Smooth muscle cell (in vitro differentiated cells): ENCODE results near the gene DAPK3. TPM values are rescaled to one million over a fixed set of nuclear protein-coding genes. Genes with fewer than 3 reads are reported as not detected.

ENCODE experiments used
- DNase-seq: peaks from one replicate; lab custom pipeline; 2025; ENCODE audit not compliant: unreplicated experiment; lab: John Stamatoyannopoulos, UW
- H2AFZ ChIP-seq: fragments of 200-600 bp; sonication (generic); 2 replicates; pipeline ENCODE4 v1.6.0; 2016; ENCODE audit warnings: antibody characterized with exemption, low read depth, mild to moderate bottlenecking
- H3F3A ChIP-seq: fragments of 200-600 bp; sonication (generic); 2 replicates; pipeline ENCODE4 v1.6.0; 2017; ENCODE audit warnings: antibody characterized with exemption, low read depth
- H3K27ac ChIP-seq: fragments of 200-600 bp; sonication (generic); 2 replicates; pipeline ENCODE4 v1.5.1; 2016; ENCODE audit warnings: low read depth, mild to moderate bottlenecking
- H3K27me3 ChIP-seq: fragments of 200-600 bp; sonication (generic); 2 replicates; pipeline ENCODE4 v1.6.1; 2016; ENCODE audit warnings: low read depth, mild to moderate bottlenecking
- H3K36me3 ChIP-seq: fragments of 200-600 bp; sonication (generic); 2 replicates; pipeline ENCODE4 v1.5.1; 2016; ENCODE audit warnings: low read depth
- H3K4me1 ChIP-seq: fragments of 200-600 bp; sonication (generic); 2 replicates; pipeline ENCODE4 v1.5.1; 2016; ENCODE audit warnings: low read depth
- H3K4me2 ChIP-seq: fragments of 200-600 bp; sonication (generic); 2 replicates; pipeline ENCODE4 v1.6.0; 2016; ENCODE audit warnings: mild to moderate bottlenecking
- H3K4me3 ChIP-seq: fragments of 200-600 bp; sonication (generic); 2 replicates; pipeline ENCODE4 v1.5.1; 2016; ENCODE audit warnings: mild to moderate bottlenecking
- H3K79me2 ChIP-seq: fragments of 200-600 bp; sonication (generic); 2 replicates; pipeline ENCODE4 v1.6.0; 2016; ENCODE audit warnings: low read depth, mild to moderate bottlenecking
- H3K9ac ChIP-seq: fragments of 200-600 bp; sonication (generic); 2 replicates; pipeline ENCODE4 v1.6.0; 2016; ENCODE audit warnings: low read depth
- H3K9me3 ChIP-seq: fragments of 200-600 bp; sonication (generic); replicated peaks from 2 replicates; pipeline ENCODE4 v1.5.1; 2016; ENCODE audit warnings: low read depth
- H4K20me1 ChIP-seq: fragments of 200-600 bp; sonication (generic); 2 replicates; pipeline ENCODE4 v1.6.0; 2016; ENCODE audit warnings: low read depth
- WGBS: methylation state at CpG from one replicate; pipeline ENCODE4 v1.1.7; 2016; ENCODE audit warnings: low lambda C conversion rate; 5-methylcytosine and 5-hydroxymethylcytosine counted together
- polyA plus RNA-seq: library from polyadenylated mRNA; unstranded; fragments of >200 nt; fragmentation: Nextera tagmentation; extraction: Ambion mirVana; gene quantifications from 2 replicates; pipeline ENCODE4 v1.2.1, GENCODE V29; 2016
- total RNA-seq: library from RNA; depleted of rRNA; stranded (reverse); fragments of >200 nt; gene quantifications from 2 replicates; pipeline ENCODE4 v1.2.3, GENCODE V29; 2014
- TF ChIP-seq, protein P1 (sequence below): fragments of 200-600 bp; sonication (generic); IDR thresholded peaks from 2 replicates; pipeline ENCODE4 v1.5.1; 2017; ENCODE audit warnings: borderline replicate concordance, mild to moderate bottlenecking, antibody characterized with exemption; ENCODE audit not compliant: insufficient read depth, poor library complexity, severe bottlenecking

Gene DAPK3
- total and polyA plus RNA-seq, 2 experiments from 2014 or later = 82.9 to 113 TPM

GRCh38 chr19:3932931-3933810 is 37.7 kb downstream of the DAPK3 start, which contains the start of gene NMRK2:
Gene NMRK2 (plus strand): TSS chr19:3933069. CDS start chr19:3933672, 603 bp downstream.
- no peaks in the 10 kb centered on the region for H3K79me2 ChIP-seq
- H3K27ac ChIP-seq = no peak within 1 kb of the TSS
- DNase-seq = no peak
- H4K20me1 ChIP-seq = no peaks in the 10 kb centered on the region
- H2AFZ ChIP-seq = no peak within 1 kb of the TSS
- no peak within 1 kb of the TSS for H3K9ac ChIP-seq
- H3K36me3 ChIP-seq = no peaks in the 10 kb centered on the region
- no peaks in the 10 kb centered on the region for H3F3A ChIP-seq
- TF ChIP-seq, protein P1, sequence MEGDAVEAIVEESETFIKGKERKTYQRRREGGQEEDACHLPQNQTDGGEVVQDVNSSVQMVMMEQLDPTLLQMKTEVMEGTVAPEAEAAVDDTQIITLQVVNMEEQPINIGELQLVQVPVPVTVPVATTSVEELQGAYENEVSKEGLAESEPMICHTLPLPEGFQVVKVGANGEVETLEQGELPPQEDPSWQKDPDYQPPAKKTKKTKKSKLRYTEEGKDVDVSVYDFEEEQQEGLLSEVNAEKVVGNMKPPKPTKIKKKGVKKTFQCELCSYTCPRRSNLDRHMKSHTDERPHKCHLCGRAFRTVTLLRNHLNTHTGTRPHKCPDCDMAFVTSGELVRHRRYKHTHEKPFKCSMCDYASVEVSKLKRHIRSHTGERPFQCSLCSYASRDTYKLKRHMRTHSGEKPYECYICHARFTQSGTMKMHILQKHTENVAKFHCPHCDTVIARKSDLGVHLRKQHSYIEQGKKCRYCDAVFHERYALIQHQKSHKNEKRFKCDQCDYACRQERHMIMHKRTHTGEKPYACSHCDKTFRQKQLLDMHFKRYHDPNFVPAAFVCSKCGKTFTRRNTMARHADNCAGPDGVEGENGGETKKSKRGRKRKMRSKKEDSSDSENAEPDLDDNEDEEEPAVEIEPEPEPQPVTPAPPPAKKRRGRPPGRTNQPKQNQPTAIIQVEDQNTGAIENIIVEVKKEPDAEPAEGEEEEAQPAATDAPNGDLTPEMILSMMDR = no peak
- peaks cover 35% of the 10 kb centered on the region for H3K27me3 ChIP-seq
- H3K4me2 ChIP-seq = peak within 1 kb of the TSS; percentile 40
- no peaks in the 10 kb centered on the region for H3K9me3 ChIP-seq
- WGBS = 2% methylated on average over 49 of the region's 51 CpGs
- no peak within 1 kb of the TSS for H3K4me3 ChIP-seq
- peaks cover 7% of the 10 kb centered on the region for H3K4me1 ChIP-seq

GRCh38 chr19:3931041-3931440 is 39.9 kb downstream of the DAPK3 start:
- Histone ChIP-seq H3K4me1 (peaks cover 7% of the 10 kb centered on the region), H3K9ac (no peak overlapping the region), H3K9me3 (no peaks in the 10 kb centered on the region), H2AFZ (no peak overlapping the region), H3F3A (no peaks in the 10 kb centered on the region), H3K36me3 (no peaks in the 10 kb centered on the region), H3K27me3 (peaks cover 35% of the 10 kb centered on the region), H3K27ac (no peak overlapping the region), H3K79me2 (no peaks in the 10 kb centered on the region), H3K4me2 (no peak overlapping the region), H3K4me3 (no peak overlapping the region), H4K20me1 (no peaks in the 10 kb centered on the region)
- no peak for DNase-seq
- TF ChIP-seq, protein P1 = no peak
- 82% methylated on average over 8 of the region's 8 CpGs for WGBS

DNA sequence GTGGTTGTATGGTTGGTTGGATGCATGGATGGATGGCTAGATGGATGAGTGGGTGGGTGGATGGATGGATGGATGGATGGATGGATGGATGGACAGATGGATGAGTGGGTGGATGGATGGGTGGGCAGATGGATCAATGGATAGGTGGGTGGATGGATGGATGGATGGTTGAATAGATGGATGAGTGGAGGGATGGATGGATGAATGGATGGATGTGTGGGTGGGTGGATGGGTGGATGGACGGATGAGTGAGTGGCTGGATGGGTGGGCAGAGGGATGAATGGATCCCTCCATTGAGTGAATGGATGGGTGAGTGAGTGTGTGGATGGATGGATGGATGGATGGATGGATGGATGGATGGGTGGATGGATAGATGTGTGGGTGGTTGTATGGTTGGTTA is 47.0 kb downstream of the DAPK3 start:
- 82% methylated on average over 1 of the region's 1 CpG for WGBS
- Histone ChIP-seq H3K27ac (no peak overlapping the region), H2AFZ (no peak overlapping the region)

More for the DNA sequence above, 47.0 kb downstream of the DAPK3 start:
- TF ChIP-seq, protein P1 = no peak
- H3K9ac ChIP-seq = no peak overlapping the region
- H4K20me1 ChIP-seq = no peaks in the 10 kb centered on the region
- no peak for DNase-seq
- no peak overlapping the region for H3K4me3 ChIP-seq
- H3K79me2 ChIP-seq = no peaks in the 10 kb centered on the region
- H3K4me2 ChIP-seq = no peak overlapping the region
- H3K36me3 ChIP-seq = no peaks in the 10 kb centered on the region
- H3K27me3 ChIP-seq = no peaks in the 10 kb centered on the region
- H3K9me3 ChIP-seq = no peaks in the 10 kb centered on the region
- H3F3A ChIP-seq = no peaks in the 10 kb centered on the region
- H3K4me1 ChIP-seq = no peaks in the 10 kb centered on the region
